Cardiac muscle cell (in vitro differentiated cells and primary cell): Measurements from ENCODE around the gene ERC1. TPM values are rescaled to one million over a fixed set of nuclear protein-coding genes. Genes with fewer than 3 reads are reported as not detected.

Experiments
- DNase-seq, 2 donors: peaks; one replicate each; pipeline versions ENCODE4 v3.0.0 to v3.0.0-alpha.2; 2010 to 2017; ENCODE audit warnings: low read depth in 1 of 2, low spot score in 1 of 2
- H3K27ac ChIP-seq: fragments of 200-600 bp; sonication (generic); 2 replicates; pipeline ENCODE4 v1.5.1; 2016
- H3K27me3 ChIP-seq: fragments of 200-600 bp; sonication (generic); 2 replicates; pipeline ENCODE4 v1.6.0; 2016; ENCODE audit warnings: control low read depth
- H3K36me3 ChIP-seq: fragments of 200-600 bp; sonication (generic); 2 replicates; pipeline ENCODE4 v1.5.1; 2016; ENCODE audit warnings: control low read depth
- H3K4me1 ChIP-seq: fragments of 200-600 bp; sonication (generic); 2 replicates; pipeline ENCODE4 v1.8.1; 2017; ENCODE audit warnings: low read depth, mild to moderate bottlenecking, mixed run types
- H3K4me3 ChIP-seq: fragments of 200-600 bp; sonication (generic); 2 replicates; pipeline ENCODE4 v1.5.1; 2016; ENCODE audit warnings: mild to moderate bottlenecking
- H3K9me3 ChIP-seq: fragments of 200-600 bp; sonication (generic); 2 replicates; pipeline ENCODE4 v1.5.1; 2017; ENCODE audit warnings: low read depth, mild to moderate bottlenecking, control low read depth
- CTCF ChIP-seq: IDR thresholded peaks from 2 replicates; pipeline ENCODE4 v1.5.1; 2012; ENCODE audit warnings: low read depth, mild to moderate bottlenecking, low read length
- polyA plus RNA-seq: library from polyadenylated mRNA; unstranded; fragments of >200 nt; fragmentation: Nextera tagmentation; extraction: Ambion mirVana; gene quantifications from 2 replicates; pipeline ENCODE4 v1.2.1, GENCODE V29; 2016
- total RNA-seq: library from RNA; depleted of rRNA; stranded (reverse); fragments of >200 nt; gene quantifications from 2 replicates; pipeline ENCODE4 v1.2.3, GENCODE V29; 2016

ERC1 gene
- total and polyA plus RNA-seq, 2 experiments from 2014 or later, result 34.1 to 46.3 TPM

DNA sequence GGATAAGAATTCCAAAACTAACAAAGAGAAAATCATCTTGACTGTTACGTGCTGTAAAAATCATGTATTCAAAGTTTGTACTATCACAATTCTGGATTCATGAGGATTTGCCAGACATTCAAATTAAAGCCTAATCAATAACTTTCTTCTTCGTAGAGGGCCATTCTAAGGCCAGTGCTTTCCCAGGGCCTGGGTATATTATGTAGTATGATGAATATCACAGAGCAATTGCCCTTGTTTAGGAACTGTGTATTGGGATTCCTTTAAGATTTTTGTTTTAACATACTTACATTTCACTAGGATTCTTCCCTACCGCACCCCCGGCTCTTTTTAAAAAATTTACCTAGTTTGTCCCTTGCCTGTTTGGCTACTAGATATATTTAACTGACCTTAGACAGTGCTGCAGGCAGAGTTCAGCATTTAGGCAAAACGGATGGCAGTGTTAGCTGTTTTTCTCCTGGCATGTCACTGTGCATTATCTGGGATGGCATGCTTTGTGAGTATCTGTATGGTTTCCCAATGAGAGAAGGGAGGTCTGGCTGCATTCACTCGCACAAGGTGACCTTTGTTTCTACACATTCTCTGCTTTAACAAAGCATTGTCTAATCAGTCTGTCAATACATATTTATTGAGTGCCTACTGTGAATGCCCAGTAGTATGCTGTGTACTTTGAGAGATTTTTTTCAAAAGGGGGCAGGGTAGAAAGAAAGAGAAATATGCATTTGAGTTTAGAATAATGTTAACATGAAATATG lies 63.3 kb downstream of the ERC1 start:
- Histone ChIP-seq H3K4me1 (peaks cover 33% of the 10 kb centered on the region), H3K27ac (peak overlapping the region; percentile 84), H3K9me3 (no peaks in the 10 kb centered on the region), H3K4me3 (no peak overlapping the region), H3K36me3 (no peaks in the 10 kb centered on the region), H3K27me3 (no peaks in the 10 kb centered on the region)
- no peak for TF ChIP-seq CTCF
- DNase-seq, result peak; percentile 16 to 39

DNA sequence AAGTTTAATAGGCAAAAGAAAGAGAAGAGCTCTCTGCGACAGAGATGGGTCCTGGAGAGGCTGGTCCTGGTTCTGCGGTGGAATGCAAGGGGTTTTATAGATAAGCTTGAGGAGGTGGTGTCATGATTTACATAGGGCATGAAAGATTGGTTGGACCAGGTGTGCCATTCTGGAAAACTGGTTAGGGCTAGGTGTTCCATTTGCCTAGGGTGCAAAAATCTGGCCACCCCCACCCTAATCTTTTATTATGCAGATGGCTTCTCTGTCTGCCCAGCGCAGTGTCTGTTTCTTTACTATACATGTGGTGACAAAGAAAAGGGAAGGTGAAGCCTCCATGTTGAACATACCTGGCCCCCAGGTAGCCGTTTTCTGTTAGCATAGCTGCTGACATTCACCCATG lies 65.4 kb downstream of the ERC1 start:
- TF ChIP-seq CTCF, result no peak
- Histone ChIP-seq H3K4me1 (peaks cover 33% of the 10 kb centered on the region), H3K27ac (no peak overlapping the region), H3K27me3 (no peaks in the 10 kb centered on the region), H3K9me3 (peaks cover 2% of the 10 kb centered on the region), H3K4me3 (no peak overlapping the region), H3K36me3 (no peaks in the 10 kb centered on the region)
- no peak for DNase-seq

DNA sequence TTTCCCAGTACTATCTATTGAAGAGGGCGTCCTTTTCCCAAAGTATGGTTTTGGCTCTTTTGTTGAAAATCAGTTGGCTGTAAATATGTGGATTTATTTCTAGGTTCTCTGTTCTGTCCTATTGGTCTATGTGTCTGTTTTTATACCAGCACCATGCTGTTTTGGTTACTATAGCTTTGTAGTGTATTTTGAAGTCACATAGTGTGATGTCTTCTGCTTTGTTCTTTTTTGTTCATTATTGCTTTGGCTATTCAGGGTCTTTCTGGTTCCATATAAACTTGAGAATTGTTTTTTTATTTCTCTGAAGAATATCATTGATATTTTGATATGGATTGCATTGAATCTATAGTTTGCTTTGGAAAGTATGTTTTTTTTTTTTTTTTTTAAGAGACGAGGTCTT lies 67.4 kb downstream of the ERC1 start:
- H3K9me3 ChIP-seq, result peaks cover 2% of the 10 kb centered on the region
- DNase-seq, result no peak
- H3K27me3 ChIP-seq, result no peaks in the 10 kb centered on the region
- no peak for TF ChIP-seq CTCF
- H3K4me1 ChIP-seq, result peaks cover 28% of the 10 kb centered on the region
- no peaks in the 10 kb centered on the region for H3K36me3 ChIP-seq
- H3K27ac ChIP-seq, result no peak overlapping the region
- H3K4me3 ChIP-seq, result no peak overlapping the region

DNA sequence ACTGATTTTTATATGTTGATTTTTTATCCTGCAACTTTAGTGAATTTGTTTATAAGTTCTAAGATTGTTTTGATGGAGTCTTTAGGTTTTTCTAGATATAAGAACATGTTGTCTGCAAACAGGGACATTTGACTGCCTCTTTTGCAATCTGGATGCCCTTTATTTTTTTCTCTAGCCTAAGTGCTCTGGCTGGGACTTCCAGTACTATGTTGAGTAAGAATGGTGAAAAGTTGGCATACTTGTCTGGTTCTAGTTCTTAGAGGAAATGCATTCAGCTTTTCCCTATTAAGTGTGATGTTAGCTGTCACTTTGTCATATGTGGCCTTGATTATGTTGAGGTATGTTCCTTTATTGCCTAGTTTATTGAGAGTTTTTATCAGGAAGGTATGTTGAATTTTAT lies 68.1 kb downstream of the ERC1 start:
- Histone ChIP-seq H3K36me3 (no peaks in the 10 kb centered on the region), H3K9me3 (peaks cover 2% of the 10 kb centered on the region), H3K27ac (no peak overlapping the region), H3K4me1 (peaks cover 21% of the 10 kb centered on the region), H3K4me3 (no peak overlapping the region), H3K27me3 (no peaks in the 10 kb centered on the region)
- TF ChIP-seq CTCF, result no peak
- peak in 1 of 2 donors; percentile 53 for DNase-seq

GRCh38 chr12:1063852-1064251 lies 72.8 kb downstream of the ERC1 start:
- no peak overlapping the region for H3K27ac ChIP-seq
- H3K4me1 ChIP-seq, result no peaks in the 10 kb centered on the region
- no peak for TF ChIP-seq CTCF
- no peak for DNase-seq
- peaks cover 2% of the 10 kb centered on the region for H3K9me3 ChIP-seq
- H3K36me3 ChIP-seq, result no peaks in the 10 kb centered on the region
- no peak overlapping the region for H3K4me3 ChIP-seq
- H3K27me3 ChIP-seq, result no peaks in the 10 kb centered on the region

DNA sequence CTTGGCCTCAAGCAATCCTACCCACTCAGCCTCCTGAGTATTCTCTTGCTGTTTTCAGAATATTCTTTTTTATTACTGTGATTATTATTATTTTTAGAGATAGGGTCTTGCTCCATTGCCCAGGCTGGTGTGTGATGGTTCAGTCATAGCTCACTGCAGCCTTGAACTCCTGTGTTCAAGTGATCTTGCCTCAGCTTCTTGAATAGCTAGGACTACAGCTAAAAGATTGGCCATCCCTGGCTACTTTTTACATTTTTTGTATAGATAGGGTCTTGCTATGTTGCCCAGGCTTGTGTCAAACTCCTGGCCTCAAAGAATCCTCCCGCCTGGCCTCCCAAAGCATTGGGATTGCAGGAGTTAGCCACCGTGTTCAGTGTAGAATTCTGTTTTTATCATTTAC lies 73.3 kb downstream of the ERC1 start:
- Histone ChIP-seq H3K9me3 (peaks cover 2% of the 10 kb centered on the region), H3K27ac (no peak overlapping the region), H3K4me1 (no peaks in the 10 kb centered on the region), H3K27me3 (no peaks in the 10 kb centered on the region), H3K4me3 (no peak overlapping the region), H3K36me3 (no peaks in the 10 kb centered on the region)
- DNase-seq, result no peak
- no peak for TF ChIP-seq CTCF
